ENCODE measurements around the gene TIA1. TPM values are rescaled to one million over a fixed set of nuclear protein-coding genes. Genes with fewer than 3 reads are reported as not detected.

The TIA1 gene
- total and polyA plus RNA-seq, 2 experiments from 2014 or later = 64.8 to 160 TPM

- Histone ChIP-seq H3K36me3 (replicated peaks; ENCODE audit: insufficient read depth, low read depth) (no peaks in the 10 kb centered on the region), H3K27me3 (no peaks in the 10 kb centered on the region), H3K4me3 (no peak overlapping the region), H3K4me2 (no peak overlapping the region), H2AFZ (no peak overlapping the region), H4K20me1 (ENCODE audit: insufficient read depth, poor library complexity, severe bottlenecking) (no peaks in the 10 kb centered on the region), H3K79me2 (no peaks in the 10 kb centered on the region), H3K4me1 (ENCODE audit: insufficient read depth) (no peaks in the 10 kb centered on the region), H3K9me3 (ENCODE audit: low read depth) (no peaks in the 10 kb centered on the region), H3K9me2 (replicated peaks; ENCODE audit: insufficient read depth) (no peaks in the 10 kb centered on the region), H3K27ac (no peak overlapping the region)
- 96% methylated on average over 3 of the region's 3 CpGs for WGBS (ENCODE audit: low lambda C conversion rate, missing lambda C conversion rate)
- no peak for TF ChIP-seq EZH2 (IDR thresholded peaks at IDR 0.05; ENCODE audit: borderline replicate concordance)
- TF ChIP-seq, protein P1, sequence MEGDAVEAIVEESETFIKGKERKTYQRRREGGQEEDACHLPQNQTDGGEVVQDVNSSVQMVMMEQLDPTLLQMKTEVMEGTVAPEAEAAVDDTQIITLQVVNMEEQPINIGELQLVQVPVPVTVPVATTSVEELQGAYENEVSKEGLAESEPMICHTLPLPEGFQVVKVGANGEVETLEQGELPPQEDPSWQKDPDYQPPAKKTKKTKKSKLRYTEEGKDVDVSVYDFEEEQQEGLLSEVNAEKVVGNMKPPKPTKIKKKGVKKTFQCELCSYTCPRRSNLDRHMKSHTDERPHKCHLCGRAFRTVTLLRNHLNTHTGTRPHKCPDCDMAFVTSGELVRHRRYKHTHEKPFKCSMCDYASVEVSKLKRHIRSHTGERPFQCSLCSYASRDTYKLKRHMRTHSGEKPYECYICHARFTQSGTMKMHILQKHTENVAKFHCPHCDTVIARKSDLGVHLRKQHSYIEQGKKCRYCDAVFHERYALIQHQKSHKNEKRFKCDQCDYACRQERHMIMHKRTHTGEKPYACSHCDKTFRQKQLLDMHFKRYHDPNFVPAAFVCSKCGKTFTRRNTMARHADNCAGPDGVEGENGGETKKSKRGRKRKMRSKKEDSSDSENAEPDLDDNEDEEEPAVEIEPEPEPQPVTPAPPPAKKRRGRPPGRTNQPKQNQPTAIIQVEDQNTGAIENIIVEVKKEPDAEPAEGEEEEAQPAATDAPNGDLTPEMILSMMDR (IDR thresholded peaks at IDR 0.05; ENCODE audit: poor library complexity) = no peak
- TF ChIP-seq EZH2phosphoT487 (IDR thresholded peaks at IDR 0.05; ENCODE audit: low read depth, severe bottlenecking, unreplicated experiment) = no peak
- no peak for DNase-seq (ENCODE audit: low spot score)
These were observed 47.1 kb downstream of the TIA1 start for GRCh38 chr2:70201225-70201768.

DNA sequence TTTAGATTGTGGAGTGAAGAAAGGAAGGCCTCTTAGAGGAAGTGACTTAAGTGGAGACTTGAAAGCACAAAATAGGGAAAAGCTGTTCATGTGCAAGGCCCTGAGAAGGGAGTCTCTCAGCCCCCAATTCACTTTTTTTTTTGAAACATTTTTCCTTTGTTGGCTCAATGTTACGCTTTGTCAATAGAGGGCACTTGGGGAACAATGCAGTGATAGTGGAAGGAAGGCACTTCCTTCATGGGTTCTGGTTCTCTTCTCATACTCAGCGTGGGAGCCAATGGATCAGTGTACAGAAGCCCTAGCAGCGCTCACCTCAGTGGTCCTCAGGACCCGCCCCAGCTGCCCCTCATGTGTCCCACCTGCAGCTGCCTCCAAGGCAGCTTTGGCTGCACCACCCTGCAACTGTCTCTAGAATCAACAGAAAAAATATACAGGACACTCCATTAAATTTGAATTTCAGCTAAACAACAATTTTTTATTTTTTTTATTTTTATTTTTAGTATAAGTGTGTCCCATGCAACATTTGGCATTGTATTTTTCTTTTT, 49.0 kb downstream of the TIA1 start:
- H3K9me2 ChIP-seq (replicated peaks; ENCODE audit: insufficient read depth) = no peaks in the 10 kb centered on the region
- no peak overlapping the region for H3K4me2 ChIP-seq
- WGBS (ENCODE audit: low lambda C conversion rate, missing lambda C conversion rate) = 73% methylated on average over 4 of the region's 4 CpGs
- TF ChIP-seq EZH2 (IDR thresholded peaks at IDR 0.05; ENCODE audit: borderline replicate concordance) (no peak), EZH2phosphoT487 (IDR thresholded peaks at IDR 0.05; ENCODE audit: low read depth, severe bottlenecking, unreplicated experiment) (no peak)
- TF ChIP-seq, protein P1 (IDR thresholded peaks at IDR 0.05; ENCODE audit: poor library complexity) = no peak
- H3K36me3 ChIP-seq (replicated peaks; ENCODE audit: insufficient read depth, low read depth) = no peaks in the 10 kb centered on the region
- H3K9me3 ChIP-seq (ENCODE audit: low read depth) = no peaks in the 10 kb centered on the region
- DNase-seq (ENCODE audit: low spot score) = no peak
- no peaks in the 10 kb centered on the region for H3K79me2 ChIP-seq
- no peak overlapping the region for H3K27ac ChIP-seq
- H2AFZ ChIP-seq = no peak overlapping the region
- H3K4me1 ChIP-seq (ENCODE audit: insufficient read depth) = no peaks in the 10 kb centered on the region
- H3K27me3 ChIP-seq = no peaks in the 10 kb centered on the region
- no peak overlapping the region for H3K4me3 ChIP-seq
- no peaks in the 10 kb centered on the region for H4K20me1 ChIP-seq (ENCODE audit: insufficient read depth, poor library complexity, severe bottlenecking)

- no peak overlapping the region for H2AFZ ChIP-seq
These were observed 55.9 kb downstream of the TIA1 start for GRCh38 chr2:70192516-70192915.

More at GRCh38 chr2:70192516-70192915, 55.9 kb downstream of the TIA1 start:
- H3K4me2 ChIP-seq = no peak overlapping the region
- no peaks in the 10 kb centered on the region for H4K20me1 ChIP-seq (ENCODE audit: insufficient read depth, poor library complexity, severe bottlenecking)
- H3K4me1 ChIP-seq (ENCODE audit: insufficient read depth) = no peaks in the 10 kb centered on the region
- no peaks in the 10 kb centered on the region for H3K9me3 ChIP-seq (ENCODE audit: low read depth)
- peaks cover 7% of the 10 kb centered on the region for H3K79me2 ChIP-seq
- TF ChIP-seq, protein P1 (IDR thresholded peaks at IDR 0.05; ENCODE audit: poor library complexity) = no peak
- TF ChIP-seq EZH2phosphoT487 (IDR thresholded peaks at IDR 0.05; ENCODE audit: low read depth, severe bottlenecking, unreplicated experiment) (no peak), EZH2 (IDR thresholded peaks at IDR 0.05; ENCODE audit: borderline replicate concordance) (no peak)
- WGBS (ENCODE audit: low lambda C conversion rate, missing lambda C conversion rate) = 87% methylated on average over 5 of the region's 5 CpGs
- no peak overlapping the region for H3K4me3 ChIP-seq
- no peaks in the 10 kb centered on the region for H3K9me2 ChIP-seq (replicated peaks; ENCODE audit: insufficient read depth)
- no peak overlapping the region for H3K27ac ChIP-seq
- no peaks in the 10 kb centered on the region for H3K36me3 ChIP-seq (replicated peaks; ENCODE audit: insufficient read depth, low read depth)
- no peaks in the 10 kb centered on the region for H3K27me3 ChIP-seq
- no peak for DNase-seq (ENCODE audit: low spot score)

Data from hepatocyte (in vitro differentiated cells).